NCI-H2227 (cell line): Measurements from ENCODE around the gene TRH.
"Not testable (repeated sequence)": the region's sequence is repeated elsewhere in the genome, so short reads cannot be mapped to it uniquely, and the experiment has no call there.

ENCODE experiments used
- DNase-seq: peaks from one replicate; lab custom pipeline; 2025; ENCODE audit not compliant: unreplicated experiment; lab: John Stamatoyannopoulos, UW

The TRH gene

GRCh38 chr3:129962600-129962999 is 11.9 kb upstream of the TRH start:
- no peak for DNase-seq

DNA sequence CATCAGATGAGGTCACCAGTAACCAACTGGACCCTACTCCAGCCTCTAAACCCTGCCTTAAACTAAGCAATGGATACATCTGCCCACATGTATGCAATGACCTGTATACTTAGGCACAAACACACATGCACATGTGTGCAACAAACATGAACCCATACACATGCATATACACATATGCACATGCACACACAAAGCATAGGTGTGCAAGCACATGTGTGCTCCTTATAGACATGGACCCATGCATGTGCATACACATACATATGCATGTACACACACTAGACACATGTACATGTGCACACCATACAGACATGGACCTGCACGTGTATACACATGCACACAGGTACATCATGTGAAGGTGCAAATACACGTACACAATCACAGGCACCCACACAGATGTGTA is 8.6 kb upstream of the TRH start:
- no peak for DNase-seq

GRCh38 chr3:129966876-129967275 is 7.6 kb upstream of the TRH start:
- DNase-seq: no peak

DNA sequence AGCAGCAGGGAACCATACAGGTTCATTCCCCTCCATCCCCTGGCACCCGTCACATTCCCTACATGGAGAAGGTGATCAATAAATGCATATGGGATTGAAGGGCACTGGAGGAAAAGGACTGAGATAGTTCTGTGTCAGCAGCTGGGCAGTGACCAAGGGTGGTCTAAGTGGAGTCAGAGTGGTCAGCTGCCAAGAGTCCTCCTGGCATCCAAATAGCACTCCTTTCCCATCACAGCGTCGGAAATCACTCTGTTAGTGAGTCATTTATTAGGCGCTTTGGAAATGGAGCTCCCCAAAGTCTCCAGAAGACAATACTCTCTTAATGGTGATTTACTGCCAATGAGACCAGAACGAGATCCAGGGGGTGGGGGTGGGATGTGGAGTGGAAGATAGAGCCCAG is 6.8 kb upstream of the TRH start:
- DNase-seq: no peak

DNA sequence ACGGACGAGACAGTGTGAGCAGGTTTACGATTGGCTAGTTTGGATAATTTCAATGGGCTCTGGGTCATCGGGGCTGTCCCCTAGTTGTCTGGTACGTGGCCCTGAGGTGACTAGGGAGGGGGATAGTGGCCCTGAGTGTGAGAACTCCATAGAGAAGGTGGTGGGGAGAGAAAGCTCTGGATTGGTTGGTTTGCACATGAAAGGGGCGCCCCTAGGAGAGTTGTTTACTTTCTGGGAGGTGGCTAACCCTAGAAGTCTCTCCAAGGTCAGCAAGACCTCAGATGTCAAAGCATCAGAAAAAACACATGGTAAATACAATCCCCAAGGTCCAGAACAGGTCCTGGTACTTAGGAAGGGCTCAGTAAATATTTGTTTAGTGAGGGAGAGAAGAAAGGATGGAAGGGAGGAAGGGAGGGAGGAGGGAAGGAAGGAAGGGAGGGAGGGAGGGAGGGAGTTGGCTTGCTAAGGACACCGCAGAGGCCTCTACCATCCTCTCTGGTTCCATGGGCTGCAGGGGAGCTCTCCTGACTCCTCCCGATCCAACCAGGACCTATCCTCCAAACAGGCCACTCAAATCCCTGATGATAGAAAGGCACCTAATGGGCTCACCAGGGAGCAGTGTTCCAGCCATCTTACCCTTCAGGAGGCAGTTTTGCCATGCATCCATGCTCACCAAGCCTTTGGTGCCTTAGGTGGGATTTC is 3.0 kb upstream of the TRH start:
- DNase-seq: no peak

- no peak for DNase-seq
These were observed 2.2 kb upstream of the TRH start for GRCh38 chr3:129972301-129972700.

GRCh38 chr3:129973853-129974563 is 512 bp upstream of the TRH start:
- no peak for DNase-seq

DNA sequence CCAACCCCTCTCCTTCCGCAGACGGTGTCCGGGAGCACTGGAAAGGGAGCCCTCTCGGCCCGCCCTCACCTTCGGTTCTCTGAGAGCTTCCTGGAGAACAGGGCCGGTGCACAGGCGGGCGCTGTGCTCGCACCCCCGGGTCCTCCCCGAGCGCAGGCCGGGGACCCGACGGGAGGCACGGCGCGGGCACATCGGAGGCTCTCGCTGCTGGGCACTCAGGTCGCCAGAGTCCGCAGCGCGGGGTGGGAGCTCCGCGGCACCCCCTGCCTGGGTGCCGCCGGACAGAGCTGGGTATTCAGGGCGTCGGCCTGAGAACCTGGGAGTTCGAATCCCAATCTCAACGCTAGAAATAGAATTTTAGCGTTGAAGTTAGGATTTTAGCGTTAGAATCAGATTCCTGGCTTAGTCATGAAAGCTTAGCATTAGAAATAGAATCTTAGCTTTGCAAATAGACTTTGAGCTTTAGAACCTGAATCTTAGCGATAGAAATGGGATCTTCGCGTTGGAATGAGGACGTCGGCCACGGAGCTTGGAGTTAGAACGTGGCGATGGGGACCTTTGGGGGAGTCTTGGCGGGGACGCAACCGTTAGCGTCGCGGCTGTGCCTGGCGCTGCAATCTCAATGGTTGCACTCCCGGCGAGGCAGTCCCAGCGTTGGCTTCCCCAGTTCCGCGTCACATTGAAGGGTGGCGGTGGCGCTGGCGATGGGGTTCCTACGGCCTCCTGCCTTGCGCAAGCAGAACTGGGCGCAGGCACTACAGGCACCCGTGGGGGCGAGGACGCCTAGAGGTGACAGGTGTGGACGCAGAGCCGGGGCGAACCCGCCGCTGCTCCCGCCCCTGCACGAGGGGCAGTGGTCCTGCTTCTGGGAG is 549 bp downstream of the TRH start:
- no peak for DNase-seq

DNA sequence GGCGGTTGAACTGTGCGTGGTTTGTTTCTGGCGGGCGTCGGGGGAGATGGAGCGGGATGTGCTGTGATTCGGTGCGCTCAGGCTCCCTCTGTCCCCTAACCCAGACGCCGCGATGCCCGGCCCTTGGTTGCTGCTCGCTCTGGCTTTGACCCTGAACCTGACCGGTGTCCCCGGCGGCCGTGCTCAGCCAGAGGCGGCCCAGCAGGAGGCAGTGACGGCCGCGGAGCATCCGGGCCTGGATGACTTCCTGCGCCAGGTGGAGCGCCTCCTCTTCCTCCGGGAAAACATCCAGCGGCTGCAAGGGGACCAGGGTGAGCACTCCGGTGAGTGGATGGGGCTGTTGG is 1.2 kb downstream of the TRH start:
- no peak for DNase-seq

GRCh38 chr3:129976286-129976685 is 1.8 kb downstream of the TRH start:
- DNase-seq: no peak

- no peak for DNase-seq
These were observed 3.6 kb downstream of the TRH start for GRCh38 chr3:129978123-129978522.

GRCh38 chr3:129979905-129980304 is 5.4 kb downstream of the TRH start:
- no peak for DNase-seq

GRCh38 chr3:129983561-129983960 is 9.0 kb downstream of the TRH start:
- DNase-seq: no peak

DNA sequence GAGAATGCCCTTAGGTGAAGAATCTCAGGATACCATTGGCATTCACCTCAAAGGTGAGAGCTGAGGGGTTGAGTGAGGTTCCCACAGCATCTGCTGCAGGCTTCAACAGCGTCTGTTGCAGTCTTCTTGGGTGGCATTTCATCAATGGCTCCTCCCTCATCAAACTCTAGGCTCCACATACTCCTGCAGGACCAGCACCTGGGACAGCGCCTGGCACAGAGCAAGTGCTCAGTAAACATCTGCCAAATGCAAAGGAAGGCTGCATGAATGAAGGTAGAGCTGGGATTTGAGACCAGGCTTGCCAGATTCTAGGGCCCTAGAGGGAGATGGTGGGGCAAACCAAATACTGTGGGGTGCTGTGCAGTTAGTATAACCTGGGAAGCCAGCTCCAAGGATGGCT is 9.6 kb downstream of the TRH start:
- no peak for DNase-seq

- DNase-seq: peak; percentile 27
These were observed 10.6 kb downstream of the TRH start for GRCh38 chr3:129985113-129985512.

GRCh38 chr3:129988429-129988828 is 13.9 kb downstream of the TRH start:
- no peak for DNase-seq

- no peak for DNase-seq
These were observed 14.9 kb downstream of the TRH start for GRCh38 chr3:129989414-129989813.

- peak; percentile 20 for DNase-seq
These were observed 18.3 kb downstream of the TRH start for GRCh38 chr3:129992781-129993180.

DNA sequence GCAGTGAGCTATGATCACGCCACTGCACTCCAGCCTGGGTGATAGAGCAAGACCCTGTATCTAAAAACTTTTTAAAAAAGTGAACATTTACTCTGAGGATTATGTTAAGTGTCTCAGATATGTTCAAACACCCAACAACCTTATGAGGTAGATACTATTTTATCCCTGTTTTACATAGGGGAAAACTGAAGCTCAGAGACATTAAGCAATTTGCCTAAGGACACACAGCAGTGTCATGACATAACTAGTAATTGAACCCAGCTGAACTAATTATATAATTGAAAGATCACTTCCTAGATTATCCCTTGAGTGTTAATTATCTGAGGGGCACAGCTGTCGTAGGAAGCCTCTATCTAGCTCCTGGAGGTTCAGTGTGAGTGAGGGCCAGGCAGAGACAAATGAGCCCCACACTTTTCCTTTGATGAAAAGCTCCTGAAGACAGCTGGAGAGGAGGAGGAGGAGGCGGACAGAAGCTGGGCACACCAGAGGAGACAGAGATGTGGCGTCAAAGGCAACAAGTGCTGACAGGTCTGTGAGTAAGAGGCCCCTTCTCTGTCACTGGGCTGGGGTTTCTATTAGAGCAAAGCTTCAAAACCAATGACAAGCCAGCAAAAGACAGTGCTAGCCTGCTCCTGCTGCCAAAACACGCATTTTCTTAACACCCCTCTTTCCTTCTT is 20.5 kb downstream of the TRH start:
- DNase-seq: no peak

GRCh38 chr3:129996073-129996472 is 21.6 kb downstream of the TRH start:
- DNase-seq: no peak

GRCh38 chr3:129999176-129999575 is 24.7 kb downstream of the TRH start:
- not testable (repeated sequence) for DNase-seq
